ENCODE data around the gene SLC2A3. TPM values are rescaled to one million over a fixed set of nuclear protein-coding genes. Genes with fewer than 3 reads are reported as not detected.
"Not testable (repeated sequence)": the region's sequence is repeated elsewhere in the genome, so short reads cannot be mapped to it uniquely, and the experiment has no call there.

SLC2A3 gene
- polyA plus RNA-seq, 2 of the 4 experiments (the other 2 are of a cell fraction): 13.3 to 52.4 TPM

DNA sequence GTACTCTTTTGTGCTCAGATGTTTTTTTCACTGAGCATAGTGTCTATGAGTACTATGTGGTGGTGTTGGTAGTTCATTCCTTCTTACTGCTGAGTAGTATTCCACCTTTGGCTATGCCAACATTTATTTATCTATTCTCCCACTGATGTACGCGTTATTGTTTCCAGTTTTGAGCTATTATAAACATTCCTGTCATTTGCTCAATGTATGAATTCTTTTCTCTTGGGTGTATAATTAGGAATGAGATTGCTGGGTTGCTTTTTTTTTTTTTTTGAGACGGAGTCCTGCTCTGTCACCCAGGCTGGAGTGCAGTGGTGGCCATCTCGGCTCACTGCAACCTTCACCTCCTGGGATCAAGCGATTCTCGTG lies 37.5 kb upstream of the SLC2A3 start:
- TF ChIP-seq, protein P1, sequence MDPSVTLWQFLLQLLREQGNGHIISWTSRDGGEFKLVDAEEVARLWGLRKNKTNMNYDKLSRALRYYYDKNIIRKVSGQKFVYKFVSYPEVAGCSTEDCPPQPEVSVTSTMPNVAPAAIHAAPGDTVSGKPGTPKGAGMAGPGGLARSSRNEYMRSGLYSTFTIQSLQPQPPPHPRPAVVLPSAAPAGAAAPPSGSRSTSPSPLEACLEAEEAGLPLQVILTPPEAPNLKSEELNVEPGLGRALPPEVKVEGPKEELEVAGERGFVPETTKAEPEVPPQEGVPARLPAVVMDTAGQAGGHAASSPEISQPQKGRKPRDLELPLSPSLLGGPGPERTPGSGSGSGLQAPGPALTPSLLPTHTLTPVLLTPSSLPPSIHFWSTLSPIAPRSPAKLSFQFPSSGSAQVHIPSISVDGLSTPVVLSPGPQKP (IDR thresholded peaks at IDR 0.05; ENCODE audit: low read depth, low read length): no peak
- TF ChIP-seq ZNF302 (CRISPR knock-in tag; IDR thresholded peaks at IDR 0.05) (no peak), BHLHE40 (IDR thresholded peaks at IDR 0.05; ENCODE audit: low read depth, low read length) (no peak), RAD21 (conservative IDR thresholded peaks at IDR 0.05 in 1 of 2, IDR thresholded peaks at IDR 0.05 in 1 of 2) (no peak), KDM1A (IDR thresholded peaks at IDR 0.05; ENCODE audit: low read depth) (no peak), MYC (IDR thresholded peaks at IDR 0.05; ENCODE audit: borderline replicate concordance, low read length) (no peak)
- TF ChIP-seq, protein P2, sequence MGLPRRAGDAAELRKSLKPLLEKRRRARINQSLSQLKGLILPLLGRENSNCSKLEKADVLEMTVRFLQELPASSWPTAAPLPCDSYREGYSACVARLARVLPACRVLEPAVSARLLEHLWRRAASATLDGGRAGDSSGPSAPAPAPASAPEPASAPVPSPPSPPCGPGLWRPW (IDR thresholded peaks at IDR 0.05): no peak
- TF ChIP-seq, protein P3, sequence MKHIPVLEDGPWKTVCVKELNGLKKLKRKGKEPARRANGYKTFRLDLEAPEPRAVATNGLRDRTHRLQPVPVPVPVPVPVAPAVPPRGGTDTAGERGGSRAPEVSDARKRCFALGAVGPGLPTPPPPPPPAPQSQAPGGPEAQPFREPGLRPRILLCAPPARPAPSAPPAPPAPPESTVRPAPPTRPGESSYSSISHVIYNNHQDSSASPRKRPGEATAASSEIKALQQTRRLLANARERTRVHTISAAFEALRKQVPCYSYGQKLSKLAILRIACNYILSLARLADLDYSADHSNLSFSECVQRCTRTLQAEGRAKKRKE (CRISPR knock-in tag; IDR thresholded peaks at IDR 0.05; ENCODE audit: low read depth): no peak
- Histone ChIP-seq H3K4me3 (no peak overlapping the region), H3K27ac (0 out of 6 replicates have a peak overlapping the region, but pooled peaks of 1 of the 2 experiments have one; percentile 19), H3K9me3 (no peaks in the 10 kb centered on the region), H3K4me2 (no peak overlapping the region), H3K4me1 (peaks cover 9% of the 10 kb centered on the region; the same call in 2 of the 3 replicates)
- POLR2A ChIA-PET: interaction anchor here (0.5 to 0.6 kb wide), 2 partner anchors 37 kb away, joined by 3 to 4 read pairs; no protein-coding TSS in a partner anchor
- no peak for FAIRE-seq
- CTCF ChIA-PET: interaction anchor here (0.8 to 1.0 kb wide), 5 partner anchors 13 to 257 kb away, joined by 3 to 4 read pairs (median 3); partner anchors contain the start of gene SLC2A3
- no peak for ATAC-seq
- DNase-seq (ENCODE audit: low read depth in 1 of 2, low spot score in 1 of 2): no peak
- WGBS (ENCODE audit: missing lambda C conversion rate): 85% methylated on average over 6 of the region's 6 CpGs

DNA sequence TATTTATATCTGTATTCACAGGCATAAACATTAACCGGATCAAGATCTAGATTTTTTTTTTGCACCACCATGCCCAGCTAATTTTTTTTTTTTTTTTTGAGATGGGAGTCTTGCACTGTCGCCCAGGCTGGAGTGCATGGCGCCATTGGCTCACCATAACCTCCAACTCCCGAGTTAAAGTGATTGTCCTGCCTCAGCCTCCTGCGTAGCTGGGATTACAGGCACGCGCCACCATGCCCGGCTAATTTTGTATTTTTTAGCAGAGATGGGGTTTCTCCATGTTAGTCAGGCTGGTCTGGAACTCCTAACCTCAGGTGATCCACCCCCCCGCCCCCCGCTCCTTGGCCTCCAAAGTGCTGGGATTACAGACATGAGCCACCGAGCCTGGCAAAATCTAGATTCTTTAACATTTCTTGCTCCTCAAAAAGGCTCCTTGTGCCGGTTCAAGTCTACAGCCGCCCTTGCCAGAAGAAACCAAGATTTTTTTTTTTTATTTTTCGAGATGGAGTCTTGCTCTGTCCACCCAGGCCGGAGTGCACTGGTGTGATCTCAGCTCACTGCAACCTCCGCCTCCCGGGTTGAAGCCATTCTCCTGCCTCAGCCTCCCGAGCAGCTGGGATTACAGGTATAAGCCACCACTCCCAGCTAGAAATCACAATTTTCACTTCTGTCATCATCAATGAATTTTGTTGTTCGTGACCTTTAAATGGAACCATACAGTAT lies 36.9 kb upstream of the SLC2A3 start:
- CTCF ChIA-PET: interaction anchor here (0.8 to 1.0 kb wide), 4 partner anchors 12 to 113 kb away, joined by 3 to 4 read pairs (median 3); partner anchors contain the start of gene SLC2A3
- 91% methylated on average over 17 of the region's 19 CpGs for WGBS (ENCODE audit: missing lambda C conversion rate)
- no peak for ATAC-seq

DNA sequence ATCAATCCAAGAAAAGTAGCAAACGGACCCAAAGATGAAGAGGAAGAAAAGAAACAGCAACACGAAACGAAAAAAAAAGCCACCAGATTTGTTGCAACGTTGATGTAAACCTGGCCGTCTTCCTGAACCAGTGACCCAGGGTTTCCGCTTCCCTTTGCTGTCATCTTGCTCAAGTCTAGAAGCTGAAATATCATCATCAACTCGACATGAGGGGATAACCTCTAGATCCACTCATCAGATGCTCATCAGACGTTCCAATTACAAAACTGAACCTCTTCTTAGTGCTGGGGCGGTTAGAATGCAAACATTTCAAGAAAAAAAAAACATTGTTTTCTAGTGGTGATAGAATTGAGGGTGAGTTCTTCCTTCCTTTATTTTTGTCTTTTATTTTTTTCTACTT lies 36.3 kb upstream of the SLC2A3 start:
- H3K4me3 ChIP-seq; H3K4me2 ChIP-seq; H3K9me3 ChIP-seq; POLR2A ChIA-PET; ATAC-seq; H3K4me1 ChIP-seq; H3K27ac ChIP-seq; DNase-seq (ENCODE audit: low read depth in 1 of 2, low spot score in 1 of 2): not testable (repeated sequence)
- CTCF ChIA-PET: interaction anchor here (1.4 kb wide), 1 partner anchor 112 kb away, joined by 5 read pairs; no protein-coding TSS in a partner anchor
- peak; percentile 65 for FAIRE-seq
- 63% methylated on average over 6 of the region's 9 CpGs for WGBS (ENCODE audit: missing lambda C conversion rate)

More for the DNA sequence above, 36.9 kb upstream of the SLC2A3 start:
- H3K4me1 ChIP-seq: peaks cover 9% of the 10 kb centered on the region; the same call in 2 of the 3 replicates
- POLR2A ChIA-PET: interaction anchor here (0.5 kb wide), 1 partner anchor 36 kb away, joined by 3 read pairs; no protein-coding TSS in a partner anchor
- no peak overlapping the region for H3K4me2 ChIP-seq
- TF ChIP-seq, protein P4, sequence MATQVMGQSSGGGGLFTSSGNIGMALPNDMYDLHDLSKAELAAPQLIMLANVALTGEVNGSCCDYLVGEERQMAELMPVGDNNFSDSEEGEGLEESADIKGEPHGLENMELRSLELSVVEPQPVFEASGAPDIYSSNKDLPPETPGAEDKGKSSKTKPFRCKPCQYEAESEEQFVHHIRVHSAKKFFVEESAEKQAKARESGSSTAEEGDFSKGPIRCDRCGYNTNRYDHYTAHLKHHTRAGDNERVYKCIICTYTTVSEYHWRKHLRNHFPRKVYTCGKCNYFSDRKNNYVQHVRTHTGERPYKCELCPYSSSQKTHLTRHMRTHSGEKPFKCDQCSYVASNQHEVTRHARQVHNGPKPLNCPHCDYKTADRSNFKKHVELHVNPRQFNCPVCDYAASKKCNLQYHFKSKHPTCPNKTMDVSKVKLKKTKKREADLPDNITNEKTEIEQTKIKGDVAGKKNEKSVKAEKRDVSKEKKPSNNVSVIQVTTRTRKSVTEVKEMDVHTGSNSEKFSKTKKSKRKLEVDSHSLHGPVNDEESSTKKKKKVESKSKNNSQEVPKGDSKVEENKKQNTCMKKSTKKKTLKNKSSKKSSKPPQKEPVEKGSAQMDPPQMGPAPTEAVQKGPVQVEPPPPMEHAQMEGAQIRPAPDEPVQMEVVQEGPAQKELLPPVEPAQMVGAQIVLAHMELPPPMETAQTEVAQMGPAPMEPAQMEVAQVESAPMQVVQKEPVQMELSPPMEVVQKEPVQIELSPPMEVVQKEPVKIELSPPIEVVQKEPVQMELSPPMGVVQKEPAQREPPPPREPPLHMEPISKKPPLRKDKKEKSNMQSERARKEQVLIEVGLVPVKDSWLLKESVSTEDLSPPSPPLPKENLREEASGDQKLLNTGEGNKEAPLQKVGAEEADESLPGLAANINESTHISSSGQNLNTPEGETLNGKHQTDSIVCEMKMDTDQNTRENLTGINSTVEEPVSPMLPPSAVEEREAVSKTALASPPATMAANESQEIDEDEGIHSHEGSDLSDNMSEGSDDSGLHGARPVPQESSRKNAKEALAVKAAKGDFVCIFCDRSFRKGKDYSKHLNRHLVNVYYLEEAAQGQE (IDR thresholded peaks at IDR 0.05): no peak
- TF ChIP-seq HEYL (CRISPR knock-in tag; IDR thresholded peaks at IDR 0.05): no peak
- TF ChIP-seq BHLHE40 (IDR thresholded peaks at IDR 0.05; ENCODE audit: low read depth, low read length): no peak
- TF ChIP-seq HOXB5 (CRISPR knock-in tag; IDR thresholded peaks at IDR 0.05): no peak
- TF ChIP-seq, protein P5, sequence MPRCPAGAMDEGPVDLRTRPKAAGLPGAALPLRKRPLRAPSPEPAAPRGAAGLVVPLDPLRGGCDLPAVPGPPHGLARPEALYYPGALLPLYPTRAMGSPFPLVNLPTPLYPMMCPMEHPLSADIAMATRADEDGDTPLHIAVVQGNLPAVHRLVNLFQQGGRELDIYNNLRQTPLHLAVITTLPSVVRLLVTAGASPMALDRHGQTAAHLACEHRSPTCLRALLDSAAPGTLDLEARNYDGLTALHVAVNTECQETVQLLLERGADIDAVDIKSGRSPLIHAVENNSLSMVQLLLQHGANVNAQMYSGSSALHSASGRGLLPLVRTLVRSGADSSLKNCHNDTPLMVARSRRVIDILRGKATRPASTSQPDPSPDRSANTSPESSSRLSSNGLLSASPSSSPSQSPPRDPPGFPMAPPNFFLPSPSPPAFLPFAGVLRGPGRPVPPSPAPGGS (IDR thresholded peaks at IDR 0.05): no peak
- TF ChIP-seq KDM5A (IDR thresholded peaks at IDR 0.05): no peak
- TF ChIP-seq, protein P1 (IDR thresholded peaks at IDR 0.05; ENCODE audit: low read depth, low read length): no peak
- TF ChIP-seq FOSB (CRISPR knock-in tag; IDR thresholded peaks at IDR 0.05): no peak
- TF ChIP-seq, protein P6, sequence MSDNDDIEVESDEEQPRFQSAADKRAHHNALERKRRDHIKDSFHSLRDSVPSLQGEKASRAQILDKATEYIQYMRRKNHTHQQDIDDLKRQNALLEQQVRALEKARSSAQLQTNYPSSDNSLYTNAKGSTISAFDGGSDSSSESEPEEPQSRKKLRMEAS (IDR thresholded peaks at IDR 0.05): no peak
- no peak for TF ChIP-seq CBX2 (IDR thresholded peaks at IDR 0.05; ENCODE audit: borderline replicate concordance, low read depth)
- no peak for TF ChIP-seq POLR2AphosphoS2 (conservative IDR thresholded peaks at IDR 0.05; ENCODE audit: low read length)
- TF ChIP-seq RFX5 (IDR thresholded peaks at IDR 0.05): no peak
- TF ChIP-seq ZSCAN20 (CRISPR knock-in tag; IDR thresholded peaks at IDR 0.05): no peak
- TF ChIP-seq RNF2 (IDR thresholded peaks at IDR 0.05; ENCODE audit: borderline replicate concordance, low read depth): no peak
- TF ChIP-seq MYC (IDR thresholded peaks at IDR 0.05; ENCODE audit: borderline replicate concordance, low read length): no peak
- TF ChIP-seq CHD4 (IDR thresholded peaks at IDR 0.05; ENCODE audit: borderline replicate concordance): no peak
- TF ChIP-seq, protein P2 (IDR thresholded peaks at IDR 0.05): no peak
- no peak for TF ChIP-seq MAZ (IDR thresholded peaks at IDR 0.05; ENCODE audit: borderline replicate concordance, low read depth, low read length)
- DNase-seq (ENCODE audit: low read depth in 1 of 2, low spot score in 1 of 2): no peak
- no peak for FAIRE-seq
- 0 out of 6 replicates have a peak overlapping the region, but pooled peaks of 1 of the 2 experiments have one; percentile 19 for H3K27ac ChIP-seq
- H3K4me3 ChIP-seq: no peak overlapping the region
- H3K9me3 ChIP-seq: no peaks in the 10 kb centered on the region
